Stimulated activated CD8-positive, alpha-beta memory T cell treated with anti-CD3 and anti-CD28 coated beads, Interleukin-7, amount 100 ng/mL, for 4 hours (primary cell): ENCODE results near the gene LTBP3.
A peak's percentile ranks its signal among the peaks of the same experiment; 100 is the strongest.
"Not testable (repeated sequence)": the region's sequence is repeated elsewhere in the genome, so short reads cannot be mapped to it uniquely, and the experiment has no call there.

Experiments
- DNase-seq, 2 donors: peaks; one replicate each; pipeline ENCODE4 v3.0.0-alpha.2; 2020; ENCODE audit warnings: low read depth in 2 of 2

The LTBP3 gene

DNA sequence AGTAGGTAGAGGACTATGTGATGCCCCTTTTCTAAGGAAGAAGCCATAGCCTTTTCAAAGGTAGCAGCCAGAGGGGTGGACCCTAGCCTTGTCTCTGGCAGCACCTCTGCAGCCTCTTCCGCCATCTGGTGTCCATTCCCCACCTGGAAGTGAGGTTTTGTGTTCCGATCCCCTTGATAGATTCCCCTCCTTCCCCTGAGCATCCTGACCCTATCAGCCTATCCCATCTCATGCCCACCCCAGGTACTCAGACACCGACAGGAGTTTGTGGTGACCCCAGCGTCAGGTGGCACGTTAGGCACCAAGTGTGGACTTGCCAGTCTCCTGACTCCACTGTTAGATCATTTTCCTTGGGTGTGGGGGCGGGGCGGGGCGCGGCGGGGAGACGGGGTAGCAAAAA is 13.8 kb upstream of the LTBP3 start:
- no peak for DNase-seq

DNA sequence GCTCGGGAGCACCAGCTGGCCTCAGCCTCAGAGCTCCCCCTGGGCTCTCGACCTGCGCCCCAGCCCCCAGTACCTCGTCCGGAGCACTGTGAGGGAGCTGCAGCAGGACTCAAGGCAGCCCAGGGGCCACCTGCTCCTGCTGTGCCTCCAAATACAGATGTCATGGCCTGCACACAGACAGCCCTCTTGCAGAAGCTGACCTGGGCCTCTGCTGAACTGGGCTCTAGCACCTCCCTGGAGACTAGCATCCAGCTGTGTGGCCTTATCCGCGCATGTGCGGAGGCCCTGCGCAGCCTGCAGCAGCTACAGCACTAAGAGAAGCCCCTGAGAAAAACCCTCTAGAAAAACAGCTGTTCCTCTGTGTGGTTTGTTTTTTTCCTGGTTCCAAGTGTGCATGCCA is 13.3 kb upstream of the LTBP3 start:
- DNase-seq: no peak

DNA sequence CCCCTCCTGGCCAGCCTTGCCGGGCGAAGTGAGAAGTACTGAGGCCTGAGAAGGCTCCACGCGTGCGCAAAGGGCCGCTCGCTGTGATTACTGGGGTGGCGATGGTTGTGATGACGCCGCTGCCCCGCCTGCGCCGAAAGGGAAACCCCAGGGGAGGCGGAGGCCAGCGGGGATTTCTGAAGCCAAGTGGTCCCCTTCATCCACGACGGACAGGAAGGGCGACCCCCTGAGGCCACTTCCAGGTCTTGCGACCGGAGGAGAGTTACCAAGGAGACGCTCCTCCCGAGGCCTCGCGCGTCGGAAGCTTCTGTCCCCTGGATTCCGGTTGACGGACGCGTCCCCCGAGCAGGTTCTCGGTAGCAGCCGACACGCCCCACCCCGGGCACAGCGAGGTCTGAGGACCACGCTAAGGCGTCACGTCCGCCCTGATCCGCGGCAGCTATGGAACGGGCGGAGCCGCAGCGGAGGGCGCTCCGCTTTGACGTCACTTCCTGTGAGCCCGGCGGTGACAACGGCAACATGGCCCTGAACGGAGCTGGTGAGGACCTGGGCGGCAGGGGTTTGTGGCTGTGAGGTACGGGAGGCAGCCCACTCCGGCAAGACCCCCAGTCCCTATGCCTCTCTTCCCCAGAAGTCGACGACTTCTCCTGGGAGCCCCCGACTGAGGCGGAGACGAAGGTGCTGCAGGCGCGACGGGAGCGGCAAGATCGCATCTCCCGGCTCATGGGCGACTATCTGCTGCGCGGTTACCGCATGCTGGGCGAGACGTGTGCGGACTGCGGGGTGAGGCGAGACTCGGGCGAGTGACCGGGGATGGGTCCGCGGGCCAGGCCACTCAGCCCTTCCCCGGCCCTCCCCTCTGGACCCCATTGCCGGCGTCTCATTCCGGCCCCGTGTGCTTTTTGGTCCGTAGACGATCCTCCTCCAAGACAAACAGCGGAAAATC is 12.1 kb upstream of the LTBP3 start, which contains the start of gene ZNRD2:
Gene ZNRD2 (plus strand): TSS at position 505 of the 946 bp plus-strand sequence. CDS start 15 bp downstream, at position 520.
- peak; percentile 96 to 99 for DNase-seq

DNA sequence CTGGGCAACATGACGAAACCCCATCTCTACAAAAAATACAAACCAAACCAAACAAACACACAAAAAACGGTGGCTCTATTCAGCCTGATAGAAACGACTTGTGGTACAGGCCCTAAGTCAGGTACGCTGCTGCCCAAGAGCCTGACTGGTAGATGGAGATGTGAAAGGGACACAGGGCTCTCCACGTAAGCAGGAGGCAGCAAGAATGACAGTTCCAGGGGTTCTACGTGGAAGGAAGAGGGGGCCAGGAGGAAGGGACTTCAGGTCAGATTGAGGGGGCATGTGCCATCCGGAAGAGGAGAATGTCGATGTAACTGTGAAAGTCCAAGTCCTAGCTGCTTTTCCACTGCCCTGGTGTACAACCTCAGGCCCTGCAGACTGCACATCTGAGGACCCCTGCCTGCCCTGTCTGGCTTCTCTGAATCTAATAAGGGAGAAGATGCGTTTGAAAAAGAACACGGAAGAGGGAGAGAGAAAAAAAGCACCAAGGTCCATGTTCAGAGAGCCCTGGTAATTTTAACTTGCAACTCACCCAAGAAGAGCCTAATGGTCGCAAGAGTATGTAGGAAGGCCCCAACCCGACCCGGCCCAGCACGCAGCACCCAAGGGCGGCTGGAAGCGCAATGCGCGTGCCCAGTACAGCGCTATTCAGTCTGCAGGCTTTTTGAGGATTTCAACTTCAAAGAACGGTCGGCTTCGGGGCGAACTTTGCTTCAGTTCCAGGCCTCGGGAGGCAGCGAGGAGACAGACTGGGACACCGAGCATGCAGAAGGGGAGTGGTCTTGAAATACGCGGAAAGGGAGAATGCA is 11.2 kb upstream of the LTBP3 start:
- DNase-seq: no peak

DNA sequence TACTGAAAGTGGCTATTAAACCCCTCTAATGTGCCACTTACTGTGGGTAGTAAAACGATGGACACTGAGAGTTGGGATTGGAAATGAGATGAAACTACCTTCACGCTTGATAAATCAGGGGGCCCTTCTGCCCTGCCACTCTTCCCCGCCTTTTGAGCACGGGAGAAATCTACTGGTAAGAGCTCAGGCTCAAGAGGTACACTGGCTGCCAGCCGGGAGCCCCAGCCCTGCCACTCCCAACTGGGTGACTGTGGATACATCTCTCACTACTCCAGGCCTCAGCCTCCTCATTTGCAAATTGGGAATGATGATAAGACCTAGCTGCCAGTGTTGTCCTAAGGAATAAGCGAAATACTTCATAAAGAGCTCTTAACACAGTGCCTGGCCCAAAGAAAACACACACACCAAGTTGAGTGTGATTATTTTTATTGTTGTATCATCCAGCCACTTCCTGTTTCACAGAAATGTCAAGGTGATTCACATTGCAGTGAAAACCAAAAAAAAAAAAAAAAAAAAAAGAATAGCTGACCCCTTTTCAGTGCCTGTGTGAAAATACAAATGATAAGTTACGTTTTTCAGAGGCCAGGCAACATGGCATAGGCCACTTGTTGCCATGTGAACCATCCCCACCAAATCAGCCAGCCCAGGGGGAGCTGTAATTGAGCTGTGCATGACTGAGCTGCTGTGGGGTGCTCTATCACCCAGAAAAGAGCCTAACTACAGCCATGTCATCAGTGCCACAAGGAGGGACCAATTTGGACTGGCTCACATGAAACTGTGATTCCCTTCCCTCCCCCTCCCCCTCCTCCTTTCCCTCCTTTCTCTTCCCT is 7.7 kb upstream of the LTBP3 start:
- peak in 1 of 2 donors; percentile 30 for DNase-seq

GRCh38 chr11:65564879-65565559 is 6.9 kb upstream of the LTBP3 start:
- not testable (repeated sequence) for DNase-seq

DNA sequence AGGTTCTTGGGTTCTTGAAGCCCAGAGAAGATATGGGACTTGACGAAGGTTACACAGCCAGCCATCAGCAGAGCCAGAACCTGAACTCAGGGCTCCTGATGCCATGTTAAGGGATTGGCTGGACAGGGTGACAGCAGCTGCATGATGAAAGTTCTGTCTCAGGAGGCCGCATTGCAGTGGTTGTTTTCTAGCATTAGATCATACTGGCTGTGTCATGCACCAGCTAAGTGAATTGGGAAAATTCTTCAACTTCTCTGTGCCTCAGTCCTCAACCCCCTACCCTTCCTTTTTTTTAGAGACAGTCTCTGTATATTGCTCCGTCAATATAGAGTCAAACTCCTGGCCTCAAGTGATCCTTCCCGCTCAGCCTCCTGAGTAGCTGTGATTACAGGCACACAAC is 5.4 kb upstream of the LTBP3 start:
- DNase-seq: no peak

GRCh38 chr11:65562788-65563187 is 4.6 kb upstream of the LTBP3 start:
- no peak for DNase-seq

- DNase-seq: no peak
Measured at GRCh38 chr11:65562020-65562419, 3.9 kb upstream of the LTBP3 start.

GRCh38 chr11:65560555-65561418 is 2.6 kb upstream of the LTBP3 start:
- no peak for DNase-seq

DNA sequence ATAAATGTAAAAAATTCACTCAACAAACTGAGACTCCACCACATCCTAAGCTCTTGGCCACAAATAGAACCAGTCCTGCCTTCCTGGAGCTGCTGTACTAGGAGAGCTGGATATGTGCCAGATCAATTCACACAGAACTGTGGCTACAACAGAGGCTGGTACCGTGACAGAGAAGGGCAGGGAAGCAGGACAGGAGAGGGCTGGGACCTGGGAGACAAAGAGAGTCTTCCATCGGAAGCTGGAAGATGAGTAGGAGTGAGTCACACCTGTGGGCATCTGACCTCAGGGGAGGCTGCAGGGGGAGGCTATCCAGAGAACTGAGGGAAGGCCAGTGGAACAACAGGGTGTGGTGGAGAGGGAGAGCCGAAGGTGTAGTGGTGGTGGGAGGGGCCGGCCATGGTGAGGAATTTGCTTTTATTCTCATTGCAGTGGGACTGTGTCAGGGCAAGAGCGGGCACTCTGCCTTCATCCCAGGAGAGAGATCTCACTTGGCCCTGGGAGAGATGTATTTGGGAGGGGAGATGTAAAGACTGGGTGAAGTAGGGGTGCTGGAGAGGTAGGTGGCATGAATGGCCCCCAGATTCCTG is 1.9 kb upstream of the LTBP3 start:
- no peak for DNase-seq

- DNase-seq: no peak
Measured at GRCh38 chr11:65559535-65559934, 1.4 kb upstream of the LTBP3 start.

DNA sequence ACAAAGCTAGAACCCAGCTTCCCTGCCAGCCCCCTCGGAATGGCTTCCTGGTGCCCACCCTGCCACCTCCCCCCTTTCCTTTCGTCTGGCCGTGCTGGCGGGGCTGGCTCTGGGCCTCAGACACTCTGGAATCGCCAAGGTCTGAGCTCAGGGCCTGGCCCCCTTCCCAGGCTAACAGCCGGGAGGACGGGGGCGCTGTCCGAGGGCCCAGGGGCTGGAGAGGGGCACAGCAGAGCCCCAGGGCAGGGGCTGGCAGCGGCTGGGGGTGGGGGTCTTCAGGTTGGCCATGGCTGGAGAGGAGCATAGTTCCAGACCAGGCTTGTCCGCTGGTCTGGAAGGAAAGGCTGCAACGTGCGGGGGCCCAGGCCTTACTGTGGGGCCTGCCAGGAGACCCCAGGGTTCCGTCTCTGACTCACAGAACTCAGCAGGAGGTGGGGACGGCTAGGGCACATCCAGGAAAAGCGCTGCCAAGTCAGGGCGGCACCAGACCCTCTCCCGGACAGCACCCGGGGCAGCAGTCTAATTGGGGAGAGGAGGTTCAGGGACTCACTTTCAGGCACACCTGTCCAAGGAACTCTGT is 861 bp upstream of the LTBP3 start:
- DNase-seq: no peak

- DNase-seq: no peak
Measured at GRCh38 chr11:65557280-65558001, 718 bp downstream of the LTBP3 start.

GRCh38 chr11:65556470-65557279 is 1.5 kb downstream of the LTBP3 start:
- DNase-seq: no peak

GRCh38 chr11:65555693-65556231 is 2.4 kb downstream of the LTBP3 start:
- no peak for DNase-seq

GRCh38 chr11:65554842-65555430 is 3.2 kb downstream of the LTBP3 start:
- no peak for DNase-seq
